GM21423 (cell line): Measurements from ENCODE around the gene MTMR12.
A peak's percentile ranks its signal among the peaks of the same experiment; 100 is the strongest.
"Not testable (repeated sequence)": the region's sequence is repeated elsewhere in the genome, so short reads cannot be mapped to it uniquely, and the experiment has no call there.

Experiments used
- ATAC-seq: cut with Tn5 transposase; IDR thresholded peaks from one replicate; pipeline ENCODE4 v1.9.1; 2021; ENCODE audit warnings: mild to moderate bottlenecking, moderate library complexity; ENCODE audit not compliant: unreplicated experiment

The MTMR12 gene

DNA sequence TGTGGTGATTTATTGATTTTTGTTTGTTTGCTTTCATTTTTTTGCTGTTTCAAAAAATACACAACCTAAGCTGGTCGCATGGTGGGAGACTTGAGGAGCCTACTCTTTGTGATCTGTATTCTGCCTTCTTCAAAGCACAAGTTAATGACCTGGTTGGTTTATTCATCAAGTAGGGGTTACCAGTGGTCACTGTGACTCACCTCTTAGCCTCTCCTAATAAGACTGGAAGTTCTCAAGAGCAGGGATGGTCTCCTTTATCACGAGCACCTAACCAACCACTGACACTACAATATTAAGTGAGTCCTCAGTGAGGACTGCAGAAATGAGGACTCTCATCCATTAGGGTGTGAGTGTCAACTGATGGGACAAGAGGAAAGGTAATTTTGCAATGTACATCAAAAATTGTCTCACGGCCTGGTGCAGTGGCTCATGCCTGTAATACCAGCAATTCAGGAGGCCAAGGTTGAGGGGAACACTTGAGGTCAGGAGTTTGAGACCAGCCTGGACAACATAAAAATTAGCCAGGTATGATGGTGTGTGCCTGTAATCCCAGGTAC is 13.6 kb upstream of the MTMR12 start:
- no peak for ATAC-seq

DNA sequence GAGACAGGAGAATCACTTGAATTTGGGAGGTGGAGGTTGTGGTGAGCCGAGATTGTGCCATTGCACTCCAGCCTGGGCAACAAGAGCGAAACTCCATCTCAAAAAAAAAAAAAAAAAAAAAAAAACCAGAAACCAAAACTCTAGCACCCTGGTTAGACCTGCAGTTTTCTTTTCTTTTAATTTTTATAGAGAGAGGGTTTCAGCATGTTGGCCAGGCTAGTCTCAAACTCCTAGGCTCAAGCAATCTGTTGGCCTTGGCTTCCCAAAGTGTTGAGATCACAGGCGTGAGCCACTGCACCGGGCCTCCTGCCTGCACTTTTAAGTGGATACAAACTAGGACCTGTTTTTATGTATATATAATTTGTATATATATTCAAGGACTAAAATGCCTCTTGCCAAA is 12.9 kb upstream of the MTMR12 start:
- ATAC-seq, result no peak

DNA sequence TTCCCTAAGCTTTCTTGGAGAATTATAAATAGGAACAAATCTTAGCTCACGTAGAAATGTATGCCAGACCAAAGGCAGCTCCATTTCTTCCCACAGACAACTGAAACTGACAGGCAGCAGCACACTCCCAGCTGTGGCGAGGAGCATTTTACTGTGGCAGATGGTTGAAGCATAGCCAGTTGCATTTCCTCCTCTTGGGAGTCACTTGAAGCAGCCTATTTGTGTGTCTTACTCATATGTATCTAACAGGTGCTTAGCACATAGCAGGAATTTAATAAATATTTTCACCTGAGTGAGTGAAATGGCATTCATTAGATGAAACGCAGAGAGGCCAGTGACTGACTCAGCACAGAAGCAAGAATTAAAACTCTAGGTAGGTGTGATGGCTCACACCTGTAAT is 12.3 kb upstream of the MTMR12 start:
- ATAC-seq, result peak; percentile 62

DNA sequence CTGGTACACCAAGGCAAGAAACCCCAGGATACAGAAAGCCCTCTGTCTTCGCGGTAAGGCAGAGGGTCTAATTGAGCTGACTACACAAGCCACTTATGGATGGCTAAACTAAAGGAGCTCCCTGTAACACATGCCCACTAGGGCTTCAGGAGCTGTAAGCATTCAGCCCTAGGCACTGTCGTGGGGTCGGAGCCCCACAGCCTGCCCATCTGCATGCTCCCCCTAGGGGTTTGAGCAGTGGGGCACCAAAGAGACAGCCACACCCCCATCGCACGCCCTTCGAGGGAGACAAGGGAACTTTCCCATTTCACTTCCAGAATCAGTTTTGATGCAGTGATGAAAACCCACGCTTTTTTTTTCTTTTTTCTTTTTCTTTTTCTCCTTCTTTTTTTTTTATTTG is 11.0 kb upstream of the MTMR12 start:
- ATAC-seq, result no peak

GRCh38 chr5:32322882-32323281 is 10.1 kb upstream of the MTMR12 start:
- no peak for ATAC-seq

DNA sequence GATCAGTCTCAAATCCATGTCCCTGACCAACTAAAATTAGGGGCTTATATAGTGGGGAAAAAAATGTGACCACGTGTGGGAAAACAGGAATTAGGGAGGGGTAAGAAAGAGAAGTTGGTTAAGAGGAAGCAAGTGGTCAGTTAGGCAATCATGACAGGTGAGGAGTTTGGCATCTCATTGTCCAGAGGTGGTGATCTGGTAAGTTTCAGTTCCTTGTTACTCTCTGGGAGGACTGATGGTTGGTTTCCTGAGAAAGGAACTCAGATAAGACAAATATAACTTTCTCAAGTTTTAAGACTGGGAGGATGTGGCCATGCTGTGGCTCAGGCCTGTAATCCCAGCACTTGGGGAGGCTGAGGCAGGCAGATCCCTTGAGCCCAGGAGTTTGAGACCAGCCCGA is 9.0 kb upstream of the MTMR12 start:
- ATAC-seq, result not testable (repeated sequence)

GRCh38 chr5:32320576-32320975 is 7.8 kb upstream of the MTMR12 start:
- no peak for ATAC-seq

GRCh38 chr5:32319926-32320543 is 7.3 kb upstream of the MTMR12 start:
- no peak for ATAC-seq

GRCh38 chr5:32319392-32319791 is 6.7 kb upstream of the MTMR12 start:
- no peak for ATAC-seq

GRCh38 chr5:32317041-32317440 is 4.3 kb upstream of the MTMR12 start:
- ATAC-seq, result no peak

DNA sequence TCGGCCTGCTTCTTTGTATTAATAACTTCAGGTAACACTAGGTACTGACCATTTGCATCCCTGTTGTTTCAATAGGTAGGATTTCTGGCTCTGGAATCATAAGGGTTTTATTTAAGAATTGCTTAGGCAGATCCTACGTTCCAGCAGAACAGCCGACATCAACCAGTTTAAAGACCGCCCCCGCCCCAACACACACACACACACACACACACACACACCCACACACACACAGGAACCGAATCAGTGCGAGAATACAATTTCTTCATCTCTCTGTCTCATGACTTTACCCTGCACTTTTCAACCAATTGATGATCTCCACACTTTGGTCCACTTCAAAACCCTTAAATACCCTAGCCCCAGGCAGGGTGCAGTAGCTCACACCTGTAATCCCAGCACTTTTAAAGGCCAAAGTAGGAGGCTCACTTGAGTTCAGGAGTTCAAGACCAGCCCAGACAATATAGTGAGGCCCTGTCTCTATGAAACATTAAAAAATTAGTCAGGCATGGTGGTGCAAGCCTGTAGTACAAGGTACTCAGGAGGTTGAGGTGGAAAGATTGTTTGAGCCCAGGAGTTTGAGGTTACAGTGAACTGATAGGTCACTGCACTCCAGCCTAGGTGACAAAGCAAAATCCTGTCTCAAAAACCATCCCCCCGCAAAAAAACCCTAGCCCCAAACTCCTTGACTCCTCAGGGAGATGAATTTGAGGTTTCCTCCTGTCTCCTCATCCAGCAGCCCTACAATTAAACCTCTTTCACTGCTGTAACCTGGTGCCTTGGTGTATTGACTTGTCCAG is 2.7 kb upstream of the MTMR12 start:
- no peak for ATAC-seq

- ATAC-seq, result no peak
These were observed 1.9 kb upstream of the MTMR12 start for GRCh38 chr5:32314658-32315057.

DNA sequence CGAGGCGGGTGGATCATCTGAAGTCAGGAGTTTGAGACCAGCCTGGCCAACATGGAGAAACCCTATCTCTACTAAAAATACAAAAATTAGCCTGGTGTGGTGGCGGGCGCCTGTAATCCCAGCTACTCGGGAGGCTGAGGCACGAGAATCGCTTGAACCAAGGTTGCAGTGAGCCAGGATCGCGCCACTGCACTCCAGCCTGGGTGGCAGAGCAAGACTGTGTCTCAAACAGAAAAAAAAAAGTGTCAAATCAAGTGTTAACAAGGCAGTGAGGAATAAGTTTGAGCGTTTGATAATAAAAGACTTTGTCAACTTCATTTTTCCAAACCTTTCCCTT is 1.4 kb upstream of the MTMR12 start:
- not testable (repeated sequence) for ATAC-seq

GRCh38 chr5:32312197-32312594 is 543 bp downstream of the MTMR12 start:
- peak; percentile 22 for ATAC-seq

GRCh38 chr5:32311404-32312196 is 1.1 kb downstream of the MTMR12 start:
- ATAC-seq, result no peak

- ATAC-seq, result no peak
These were observed 3.0 kb downstream of the MTMR12 start for GRCh38 chr5:32309761-32310160.

GRCh38 chr5:32308946-32309345 is 3.8 kb downstream of the MTMR12 start:
- ATAC-seq, result no peak

GRCh38 chr5:32307769-32308194 is 5.0 kb downstream of the MTMR12 start:
- no peak for ATAC-seq

- ATAC-seq, result no peak
These were observed 8.1 kb downstream of the MTMR12 start for GRCh38 chr5:32304622-32305021.

DNA sequence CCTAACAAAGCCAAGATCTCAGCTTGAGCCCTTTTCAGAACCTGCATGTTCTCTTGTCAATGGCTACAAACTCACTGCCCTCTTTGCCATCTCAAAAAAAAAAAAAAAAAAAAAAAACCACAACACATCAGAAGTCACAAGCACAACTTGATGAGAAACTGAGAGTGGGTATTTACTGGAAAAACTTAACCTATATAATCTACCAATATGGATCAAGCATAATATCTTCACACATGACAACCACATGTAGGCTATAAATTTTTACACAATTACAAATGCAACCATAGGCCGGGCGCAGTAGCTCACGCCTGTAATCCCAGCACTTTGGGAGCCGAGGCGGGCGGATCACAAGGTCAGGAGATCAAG is 9.0 kb downstream of the MTMR12 start:
- no peak for ATAC-seq

DNA sequence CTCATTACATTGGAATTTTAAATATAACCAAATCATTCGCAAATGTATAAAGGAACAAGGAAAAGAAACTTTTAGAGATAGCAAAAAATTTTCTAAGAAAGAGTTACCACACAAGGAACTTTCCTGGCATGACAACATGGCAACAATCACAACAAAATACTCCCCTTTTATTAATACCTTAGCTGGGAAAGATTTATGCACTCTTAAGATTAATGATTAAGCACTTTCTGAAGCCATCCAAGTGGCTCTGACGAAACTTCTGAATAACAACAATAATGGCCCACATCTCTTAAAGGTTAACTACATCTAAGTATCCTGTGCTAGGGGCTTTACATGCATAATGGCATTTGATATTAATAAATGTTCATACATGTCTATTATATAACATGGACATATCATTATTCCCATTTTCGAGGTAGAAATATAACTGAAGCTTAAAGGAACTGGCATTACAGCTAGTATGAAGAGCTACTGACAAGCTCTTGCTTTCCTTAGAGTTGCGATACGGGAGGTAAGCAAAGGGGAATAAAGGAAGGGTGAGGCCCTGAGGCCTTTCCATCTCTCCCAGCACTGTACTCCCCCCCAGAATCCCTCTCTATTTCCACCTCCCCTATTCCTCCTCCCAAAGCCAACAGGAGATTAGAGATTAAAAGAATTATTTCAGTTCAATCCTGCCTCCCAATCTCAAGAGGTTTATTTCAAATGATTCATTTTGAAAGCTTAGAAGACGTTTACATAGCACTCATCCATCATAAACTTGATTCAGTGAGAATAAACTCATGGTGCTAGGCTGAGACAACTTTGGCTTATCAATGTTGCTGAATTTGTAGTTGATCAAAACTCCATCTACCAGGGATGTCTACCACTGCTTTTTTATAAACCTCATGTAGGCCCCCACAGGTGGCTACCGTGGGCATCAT is 9.6 kb downstream of the MTMR12 start:
- ATAC-seq, result no peak
